ENCODE measurements around the gene RNASEH1. TPM values are rescaled to one million over a fixed set of nuclear protein-coding genes. Genes with fewer than 3 reads are reported as not detected.

Gene RNASEH1
- total RNA-seq, 1 experiment from 2014 or later = 38.2 TPM

DNA sequence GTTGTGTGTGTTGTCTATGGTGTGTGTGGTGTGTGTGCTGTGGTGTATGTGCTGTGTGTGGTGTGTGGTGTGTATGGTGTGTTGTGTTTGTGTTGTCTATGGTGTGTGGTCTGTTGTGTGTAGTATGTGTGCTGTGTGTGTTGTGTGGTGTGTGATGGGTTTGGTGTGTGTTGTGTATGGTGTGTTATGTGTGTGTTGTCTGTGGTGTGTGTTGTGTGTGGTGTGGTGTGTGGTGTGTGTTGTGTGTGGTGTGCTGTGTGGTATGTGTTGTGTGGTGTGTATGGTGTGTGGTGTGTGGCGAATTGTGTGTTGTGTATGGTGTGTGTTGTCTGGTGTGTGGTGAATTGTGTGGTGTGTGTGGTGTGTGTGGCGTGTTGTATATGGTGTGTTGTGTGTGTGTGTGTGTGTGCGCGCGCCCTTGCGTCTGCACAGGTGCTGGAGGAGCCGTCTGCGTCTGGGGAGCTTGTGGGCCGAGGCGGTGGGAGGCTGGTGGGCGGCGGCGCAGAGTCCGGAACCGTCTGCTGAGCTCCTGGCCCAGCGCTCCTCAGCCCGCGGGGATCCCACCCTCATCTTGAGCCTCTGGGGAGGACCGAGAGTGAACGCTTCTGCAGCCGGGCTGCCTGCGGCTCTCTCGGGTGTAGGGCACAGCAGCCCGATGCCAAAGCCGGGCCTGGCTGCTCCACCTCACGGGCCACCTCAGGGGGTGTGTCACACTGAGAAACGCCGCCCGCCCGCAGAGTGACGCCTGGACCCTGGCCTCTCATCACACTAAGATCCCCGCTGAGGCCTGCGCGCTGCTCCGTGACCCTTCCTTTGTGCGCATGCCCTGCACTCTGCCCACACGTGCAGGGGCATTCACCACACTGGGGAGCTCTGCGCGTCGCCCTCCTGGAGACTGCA lies 30.0 kb downstream of the RNASEH1 start:
- Histone ChIP-seq H3K4me3 (replicated peaks in 1 of 2; ENCODE audit: low read depth in 1 of 2, low read length in 2 of 2) (no peak overlapping the region), H3K27ac (ENCODE audit: low read depth, low read length) (no peak overlapping the region; the same call in 1 of the 2 replicates), H3K9ac (ENCODE audit: low read length) (no peak overlapping the region), H3K9me2 (ENCODE audit: insufficient read depth) (no peaks in the 10 kb centered on the region), H3K4me2 (ENCODE audit: low read length) (no peak overlapping the region), H3K36me3 (ENCODE audit: control insufficient read depth in 1 of 2, insufficient read depth in 2 of 2, low read length in 2 of 2) (no peaks in the 10 kb centered on the region), H3K4me1 (ENCODE audit: control insufficient read depth in 1 of 2, insufficient read depth in 2 of 2, low read length in 2 of 2) (peaks cover 0 to 5% of the 10 kb centered on the region in 2 experiments; a peak in 1 of 4 replicates), H2AFZ (ENCODE audit: low read depth, low read length, poor library complexity, severe bottlenecking) (no peak overlapping the region), H3K27me3 (ENCODE audit: insufficient read depth, low read length) (no peaks in the 10 kb centered on the region), H4K20me1 (ENCODE audit: insufficient read depth) (no peaks in the 10 kb centered on the region), H3K9me3 (ENCODE audit: control insufficient read depth in 1 of 2, insufficient read depth in 1 of 2, low read depth in 1 of 2, low read length in 2 of 2) (no peaks in the 10 kb centered on the region; a peak in 1 of 4 replicates), H3K79me2 (ENCODE audit: insufficient read depth, low read length) (no peaks in the 10 kb centered on the region)
- intact Hi-C loops (cut with micrococcal nuclease) = no loop called here
- ChIA-PET CTCF (no interaction called here), RAD21 (ENCODE audit: low non-redundant PET in 1 of 2, low total read pairs in 2 of 2, uncharacterized antibody in 2 of 2, unreplicated experiment in 2 of 2) (no interaction called here), POLR2A (no interaction called here)
- ATAC-seq (peak; percentile 24; the same call in 1 of the 2 replicates), DNase-seq (ENCODE audit: low read depth, low spot score) (no peak)
- no peak for TF ChIP-seq ELF1 (IDR thresholded peaks at IDR 0.05; ENCODE audit: borderline replicate concordance, low read depth)
- no peak for TF ChIP-seq SRF (IDR thresholded peaks at IDR 0.05; ENCODE audit: low read depth)
- TF ChIP-seq, protein P1, sequence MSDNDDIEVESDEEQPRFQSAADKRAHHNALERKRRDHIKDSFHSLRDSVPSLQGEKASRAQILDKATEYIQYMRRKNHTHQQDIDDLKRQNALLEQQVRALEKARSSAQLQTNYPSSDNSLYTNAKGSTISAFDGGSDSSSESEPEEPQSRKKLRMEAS (IDR thresholded peaks at IDR 0.05) = no peak
- no peak for TF ChIP-seq EZH2phosphoT487 (IDR thresholded peaks at IDR 0.05; ENCODE audit: borderline replicate concordance)
- no peak for TF ChIP-seq SP1 (IDR thresholded peaks at IDR 0.05; ENCODE audit: low read depth)
- TF ChIP-seq EGR1 (IDR thresholded peaks at IDR 0.05; ENCODE audit: low read depth) = no peak
- no peak for TF ChIP-seq POLR2AphosphoS5 (IDR thresholded peaks at IDR 0.05; ENCODE audit: low read depth, low read length)
- no TSS peak for BruUV-seq (replicated peaks)

- H3K4me2 ChIP-seq (ENCODE audit: low read length) = no peak overlapping the region
- BruUV-seq (replicated peaks) = no TSS peak
- DNase-seq (ENCODE audit: low read depth, low spot score) (no peak), ATAC-seq (0 out of 2 replicates have a peak, but pooled peaks have one; percentile 7)
- H3K27me3 ChIP-seq (ENCODE audit: insufficient read depth, low read length) = no peaks in the 10 kb centered on the region
- no peaks in the 10 kb centered on the region for H3K9me2 ChIP-seq (ENCODE audit: insufficient read depth)
- no peak for TF ChIP-seq EZH2 (IDR thresholded peaks at IDR 0.05)
- no peak for TF ChIP-seq CTCF (IDR thresholded peaks at IDR 0.05 in 2 of 3, conservative IDR thresholded peaks at IDR 0.05 in 1 of 3; ENCODE audit: borderline replicate concordance in 1 of 3, insufficient read depth in 1 of 3, low read depth in 2 of 3, low read length in 2 of 3)
- TF ChIP-seq SRF (IDR thresholded peaks at IDR 0.05; ENCODE audit: low read depth) = no peak
- TF ChIP-seq CBX3 (IDR thresholded peaks at IDR 0.05; ENCODE audit: low read depth) = no peak
- TF ChIP-seq JUND (IDR thresholded peaks at IDR 0.05) = no peak
- no peak for TF ChIP-seq CEBPB (IDR thresholded peaks at IDR 0.05; ENCODE audit: low read depth)
- no peak for TF ChIP-seq POLR2AphosphoS5 (IDR thresholded peaks at IDR 0.05; ENCODE audit: low read depth, low read length)
- TF ChIP-seq, protein P1 (IDR thresholded peaks at IDR 0.05) = no peak
- no peaks in the 10 kb centered on the region for H4K20me1 ChIP-seq (ENCODE audit: insufficient read depth)
- H2AFZ ChIP-seq (ENCODE audit: low read depth, low read length, poor library complexity, severe bottlenecking) = no peak overlapping the region
- RAD21 ChIA-PET (ENCODE audit: low non-redundant PET in 1 of 2, low total read pairs in 2 of 2, uncharacterized antibody in 2 of 2, unreplicated experiment in 2 of 2) = no interaction called here
- no peak overlapping the region for H3K9ac ChIP-seq (ENCODE audit: low read length)
- peaks cover 0 to 5% of the 10 kb centered on the region in 2 experiments; a peak in 1 of 4 replicates for H3K4me1 ChIP-seq (ENCODE audit: control insufficient read depth in 1 of 2, insufficient read depth in 2 of 2, low read length in 2 of 2)
- CTCF ChIA-PET = no interaction called here
- intact Hi-C loops (cut with micrococcal nuclease) = no loop called here
- H3K4me3 ChIP-seq (replicated peaks in 1 of 2; ENCODE audit: low read depth in 1 of 2, low read length in 2 of 2) = no peak overlapping the region
- H3K36me3 ChIP-seq (ENCODE audit: control insufficient read depth in 1 of 2, insufficient read depth in 2 of 2, low read length in 2 of 2) = no peaks in the 10 kb centered on the region
- no peaks in the 10 kb centered on the region for H3K79me2 ChIP-seq (ENCODE audit: insufficient read depth, low read length)
- H3K9me3 ChIP-seq (ENCODE audit: control insufficient read depth in 1 of 2, insufficient read depth in 1 of 2, low read depth in 1 of 2, low read length in 2 of 2) = no peaks in the 10 kb centered on the region; a peak in 1 of 4 replicates
- H3K27ac ChIP-seq (ENCODE audit: low read depth, low read length) = no peak overlapping the region
- POLR2A ChIA-PET = no interaction called here
These were observed 31.3 kb downstream of the RNASEH1 start for GRCh38 chr2:3526871-3527270.
